ENCODE results near the gene CKS1B.

Gene CKS1B

GRCh38 chr1:154936555-154937084 is 37.9 kb upstream of the CKS1B start, which contains the start of gene PMVK:
Gene PMVK (minus strand): TSS chr1:154936719. CDS start chr1:154936685, 34 bp downstream.
- peak; percentile 97 for DNase-seq (ENCODE audit: low read depth in 1 of 2, low spot score in 1 of 2)
- Histone ChIP-seq H3K4me3 (replicated peaks; ENCODE audit: insufficient read depth, low read length) (peak within 1 kb of the TSS; percentile 58), H3K27me3 (ENCODE audit: insufficient read depth, poor library complexity, severe bottlenecking) (no peaks in the 10 kb centered on the region), H3K27ac (replicated peaks) (peak within 1 kb of the TSS; percentile 100)
- peak; percentile 30; the same call in 1 of the 2 replicates for TF ChIP-seq SPI1 (IDR thresholded peaks at IDR 0.05; ENCODE audit: borderline replicate concordance, low read depth)
- TF ChIP-seq GABPA (IDR thresholded peaks at IDR 0.05; ENCODE audit: low read depth): 0 out of 2 replicates have a peak, but pooled peaks have one; percentile 33
- TF ChIP-seq, protein P1, sequence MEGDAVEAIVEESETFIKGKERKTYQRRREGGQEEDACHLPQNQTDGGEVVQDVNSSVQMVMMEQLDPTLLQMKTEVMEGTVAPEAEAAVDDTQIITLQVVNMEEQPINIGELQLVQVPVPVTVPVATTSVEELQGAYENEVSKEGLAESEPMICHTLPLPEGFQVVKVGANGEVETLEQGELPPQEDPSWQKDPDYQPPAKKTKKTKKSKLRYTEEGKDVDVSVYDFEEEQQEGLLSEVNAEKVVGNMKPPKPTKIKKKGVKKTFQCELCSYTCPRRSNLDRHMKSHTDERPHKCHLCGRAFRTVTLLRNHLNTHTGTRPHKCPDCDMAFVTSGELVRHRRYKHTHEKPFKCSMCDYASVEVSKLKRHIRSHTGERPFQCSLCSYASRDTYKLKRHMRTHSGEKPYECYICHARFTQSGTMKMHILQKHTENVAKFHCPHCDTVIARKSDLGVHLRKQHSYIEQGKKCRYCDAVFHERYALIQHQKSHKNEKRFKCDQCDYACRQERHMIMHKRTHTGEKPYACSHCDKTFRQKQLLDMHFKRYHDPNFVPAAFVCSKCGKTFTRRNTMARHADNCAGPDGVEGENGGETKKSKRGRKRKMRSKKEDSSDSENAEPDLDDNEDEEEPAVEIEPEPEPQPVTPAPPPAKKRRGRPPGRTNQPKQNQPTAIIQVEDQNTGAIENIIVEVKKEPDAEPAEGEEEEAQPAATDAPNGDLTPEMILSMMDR (IDR thresholded peaks at IDR 0.05; ENCODE audit: insufficient read depth, low read length): no peak
- TF ChIP-seq REST (IDR thresholded peaks at IDR 0.05; ENCODE audit: insufficient replicate concordance, low read depth): peak; percentile 67
- TF ChIP-seq POLR2AphosphoS5 (IDR thresholded peaks at IDR 0.05; ENCODE audit: low read depth): peak; percentile 85

DNA sequence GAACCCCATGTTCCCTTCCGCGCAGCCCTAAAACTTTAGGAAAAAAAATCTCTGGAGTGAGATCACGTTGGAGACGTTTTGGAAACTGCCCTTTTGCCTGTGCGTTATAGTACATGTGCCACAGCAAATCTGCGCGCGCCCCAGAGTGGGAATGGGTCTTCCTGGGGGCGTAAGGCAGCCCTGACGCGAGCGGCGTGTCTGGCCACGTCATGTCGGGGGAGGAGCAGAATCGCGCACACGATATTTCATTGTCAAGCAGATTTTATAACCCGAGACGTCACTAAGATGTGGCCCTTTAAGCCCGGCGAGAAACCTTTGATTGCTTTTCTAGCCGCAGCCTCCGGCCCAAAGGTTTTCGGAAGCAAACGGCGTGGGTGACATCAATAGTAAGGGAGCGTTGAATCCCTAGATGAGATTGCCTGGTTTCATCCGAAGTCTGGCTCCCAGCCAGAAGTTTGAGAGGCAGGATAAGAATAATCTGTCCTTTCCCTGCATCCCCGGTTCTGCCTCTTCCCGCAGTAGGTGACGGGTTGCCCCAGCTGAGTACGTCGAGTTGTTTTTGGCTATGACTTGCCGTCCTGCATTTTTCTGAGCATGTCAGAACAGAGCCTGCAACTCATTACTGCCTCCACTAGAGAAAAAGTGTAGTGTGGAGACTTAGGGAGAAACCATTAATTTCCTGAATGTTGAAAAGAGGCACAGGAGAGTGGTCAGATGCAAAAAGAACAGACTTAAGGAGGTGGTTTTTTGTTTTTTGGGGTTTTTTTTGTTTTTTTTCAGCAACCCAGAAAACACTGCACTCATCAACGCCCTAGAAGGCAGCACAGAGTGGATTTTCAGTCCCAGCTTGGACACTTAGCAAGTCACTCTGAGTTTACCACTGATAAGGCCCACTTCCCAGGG is 37.1 kb upstream of the CKS1B start:
- Histone ChIP-seq H3K27ac (replicated peaks) (peak overlapping the region; percentile 100), H3K4me3 (replicated peaks; ENCODE audit: insufficient read depth, low read length) (peak overlapping the region; percentile 58), H3K27me3 (ENCODE audit: insufficient read depth, poor library complexity, severe bottlenecking) (no peaks in the 10 kb centered on the region)
- DNase-seq (ENCODE audit: low read depth in 1 of 2, low spot score in 1 of 2): peak; percentile 88 to 95
- TF ChIP-seq POLR2AphosphoS5 (IDR thresholded peaks at IDR 0.05; ENCODE audit: low read depth) (0 out of 2 replicates have a peak, but pooled peaks have one; percentile 25), SPI1 (IDR thresholded peaks at IDR 0.05; ENCODE audit: borderline replicate concordance, low read depth) (no peak), GABPA (IDR thresholded peaks at IDR 0.05; ENCODE audit: low read depth) (peak; percentile 28; the same call in 1 of the 2 replicates), REST (IDR thresholded peaks at IDR 0.05; ENCODE audit: insufficient replicate concordance, low read depth) (no peak)
- TF ChIP-seq, protein P1 (IDR thresholded peaks at IDR 0.05; ENCODE audit: insufficient read depth, low read length): no peak

DNA sequence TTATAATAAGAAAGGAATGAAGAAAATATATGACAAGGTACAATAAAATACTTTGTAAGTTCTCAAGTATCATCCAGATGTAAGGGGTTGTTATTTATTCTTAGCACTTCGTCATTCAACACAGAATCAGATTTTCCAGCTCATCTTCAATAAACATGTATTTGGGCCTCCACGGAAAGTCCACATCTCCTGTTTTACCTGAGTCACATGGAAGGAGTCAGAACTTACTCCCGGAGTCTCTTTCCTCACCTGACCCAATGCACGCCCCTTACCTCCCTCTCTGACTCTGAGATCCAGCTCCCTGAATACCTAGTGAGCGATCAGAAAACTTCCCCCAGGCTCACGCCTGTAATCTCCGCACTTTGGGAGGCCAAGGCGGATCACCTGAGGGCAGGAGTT is 36.5 kb upstream of the CKS1B start:
- Histone ChIP-seq H3K27ac (replicated peaks) (peak overlapping the region; percentile 100), H3K4me3 (replicated peaks; ENCODE audit: insufficient read depth, low read length) (peak overlapping the region; percentile 58; the same call in 1 of the 2 replicates)

More for the DNA sequence above, 36.5 kb upstream of the CKS1B start:
- no peak for DNase-seq (ENCODE audit: low read depth in 1 of 2, low spot score in 1 of 2)
- TF ChIP-seq SPI1 (IDR thresholded peaks at IDR 0.05; ENCODE audit: borderline replicate concordance, low read depth) (no peak), REST (IDR thresholded peaks at IDR 0.05; ENCODE audit: insufficient replicate concordance, low read depth) (no peak), GABPA (IDR thresholded peaks at IDR 0.05; ENCODE audit: low read depth) (no peak), POLR2AphosphoS5 (IDR thresholded peaks at IDR 0.05; ENCODE audit: low read depth) (no peak)
- TF ChIP-seq, protein P1 (IDR thresholded peaks at IDR 0.05; ENCODE audit: insufficient read depth, low read length): no peak
- no peaks in the 10 kb centered on the region for H3K27me3 ChIP-seq (ENCODE audit: insufficient read depth, poor library complexity, severe bottlenecking)

All from HL-60 (cell line).